ENCODE results near the gene KRCC1.
"Not testable (repeated sequence)": the region's sequence is repeated elsewhere in the genome, so short reads cannot be mapped to it uniquely, and the experiment has no call there.

KRCC1 gene

DNA sequence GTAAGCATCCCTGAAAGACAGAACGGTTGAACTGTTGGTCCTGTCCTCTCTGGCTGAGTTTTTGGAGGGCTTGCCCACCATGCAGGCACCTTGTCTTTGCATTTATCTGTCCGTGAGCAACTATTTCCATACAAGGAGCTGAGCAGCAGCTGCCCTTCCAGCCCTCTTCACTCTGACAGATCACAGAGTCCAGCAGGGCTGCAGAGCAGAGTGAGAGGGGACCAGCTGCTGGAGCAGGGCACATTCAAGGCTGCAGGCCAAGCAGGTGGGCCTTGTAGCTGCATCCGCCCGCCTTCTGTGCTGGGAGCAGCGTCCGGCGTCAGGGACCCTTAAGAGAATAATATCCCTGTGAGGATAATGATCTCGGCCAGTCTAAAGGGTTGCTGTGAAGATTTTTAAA, 21.5 kb upstream of the KRCC1 start:
- no peak for DNase-seq (ENCODE audit: low spot score)

DNA sequence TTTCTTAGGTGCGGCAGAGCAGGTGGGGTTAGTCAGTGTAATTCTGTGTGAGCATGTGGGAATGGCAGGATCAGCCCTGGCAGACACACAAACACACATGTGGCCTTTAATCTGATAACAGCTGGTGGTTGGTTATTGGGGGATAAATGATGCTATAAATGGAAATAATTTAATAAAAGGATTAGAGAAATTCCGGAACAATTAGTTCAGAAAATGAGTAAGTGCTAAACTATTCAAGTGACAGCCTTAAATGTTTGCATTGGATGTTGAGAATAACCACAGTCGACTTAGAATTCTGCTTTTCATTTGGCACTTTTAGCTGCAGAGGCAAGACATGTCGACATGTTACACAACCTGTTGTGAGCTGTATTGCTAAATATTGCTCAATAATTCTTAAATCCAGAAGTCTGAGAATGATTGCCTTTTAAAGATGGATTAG, 19.3 kb upstream of the KRCC1 start:
- peak; percentile 56 for DNase-seq (ENCODE audit: low spot score)

DNA sequence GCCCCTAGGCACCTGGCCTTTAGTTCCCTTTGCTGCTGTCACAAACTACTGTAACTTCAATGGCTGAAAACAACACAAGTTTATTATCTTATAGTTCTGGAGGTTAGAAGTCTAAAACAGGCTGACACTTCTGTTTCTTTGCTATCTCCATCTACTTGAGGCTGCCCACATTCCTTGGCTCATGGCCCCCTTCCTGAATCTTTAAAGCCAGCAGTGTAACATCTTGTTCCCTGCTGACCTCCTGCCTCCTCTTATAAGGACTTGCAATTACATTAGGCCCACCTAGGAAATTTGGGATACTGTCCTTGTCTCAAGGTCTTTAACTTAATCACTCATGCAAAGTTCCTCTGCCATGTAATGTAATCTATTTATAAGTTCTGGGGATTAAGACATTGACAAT, 18.6 kb upstream of the KRCC1 start:
- DNase-seq (ENCODE audit: low spot score): no peak

DNA sequence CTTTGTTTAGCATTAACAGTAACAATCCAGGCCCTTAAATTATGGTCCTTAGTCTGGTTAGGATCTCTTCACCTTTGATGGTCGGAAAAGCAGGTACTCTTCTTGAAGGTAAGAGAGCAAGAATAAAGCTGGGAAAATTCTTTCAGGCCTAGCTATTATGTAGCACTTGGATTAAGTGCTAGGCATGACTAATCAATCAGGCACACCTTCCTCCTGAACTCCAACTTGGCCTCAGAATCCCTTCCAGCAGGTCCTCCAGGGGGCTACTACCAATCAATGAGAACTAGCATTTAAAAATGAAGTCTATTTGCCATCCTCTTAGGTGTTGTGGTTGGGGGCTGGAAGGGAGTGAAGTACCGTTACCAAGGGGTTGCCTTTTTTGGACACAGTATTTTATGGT, 15.8 kb upstream of the KRCC1 start:
- no peak for DNase-seq (ENCODE audit: low spot score)

DNA sequence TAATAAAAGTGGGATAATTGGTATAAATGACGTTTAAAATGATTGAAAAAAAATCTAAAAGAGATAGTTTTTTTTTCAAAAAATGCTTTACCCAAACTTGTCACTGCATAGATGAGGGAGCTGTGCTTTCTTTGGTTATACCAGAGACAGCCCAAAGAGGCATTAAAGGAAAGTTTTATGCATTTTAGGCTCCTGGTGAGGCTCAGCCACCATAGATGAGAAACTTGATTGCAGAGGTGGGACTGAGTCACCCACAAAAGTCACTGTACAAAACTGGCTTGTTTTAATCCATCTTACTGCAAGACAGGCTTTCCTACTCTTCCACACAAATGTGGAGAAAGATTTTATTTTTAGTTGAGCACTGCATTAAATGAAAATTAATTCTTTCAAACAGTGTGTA, 14.5 kb upstream of the KRCC1 start:
- DNase-seq (ENCODE audit: low spot score): no peak

DNA sequence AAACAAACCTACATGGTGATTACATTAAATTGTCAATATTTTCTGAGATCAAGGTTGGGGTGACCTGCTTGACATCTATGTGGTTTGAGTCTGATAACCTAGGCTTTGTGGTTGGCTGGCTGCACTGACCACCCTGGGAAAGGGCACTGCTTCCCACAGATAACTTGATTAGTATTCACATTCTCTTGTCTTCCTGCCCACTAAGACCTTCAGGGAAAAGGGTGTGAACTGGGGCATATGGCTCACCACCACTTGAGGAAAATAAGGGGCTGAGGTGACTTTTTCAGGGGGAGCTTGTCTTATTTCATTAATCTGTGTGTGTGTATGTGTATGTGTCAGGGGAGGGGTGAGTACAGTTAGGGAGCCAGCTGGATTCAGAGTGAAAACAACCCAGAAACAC, 13.5 kb upstream of the KRCC1 start:
- no peak for DNase-seq (ENCODE audit: low spot score)

DNA sequence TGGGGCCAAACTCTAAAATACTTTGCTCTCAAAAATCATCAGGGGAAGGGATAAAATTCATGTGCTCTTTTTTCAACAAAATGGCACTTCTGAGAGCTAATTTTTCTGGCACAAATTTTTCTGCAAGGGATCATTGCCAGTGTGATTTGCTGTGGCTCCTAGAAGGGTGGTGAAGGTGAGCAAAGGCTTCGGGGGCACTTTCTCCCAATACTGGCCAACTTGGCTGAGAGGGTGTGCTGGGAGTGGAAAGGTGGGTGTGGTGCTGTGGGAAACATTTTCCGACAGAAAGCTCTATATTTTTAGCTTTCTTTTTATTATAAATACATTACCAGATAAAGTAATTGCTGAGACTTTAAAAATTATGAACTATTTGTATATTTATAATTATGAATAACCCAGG, 12.5 kb upstream of the KRCC1 start:
- DNase-seq (ENCODE audit: low spot score): no peak

DNA sequence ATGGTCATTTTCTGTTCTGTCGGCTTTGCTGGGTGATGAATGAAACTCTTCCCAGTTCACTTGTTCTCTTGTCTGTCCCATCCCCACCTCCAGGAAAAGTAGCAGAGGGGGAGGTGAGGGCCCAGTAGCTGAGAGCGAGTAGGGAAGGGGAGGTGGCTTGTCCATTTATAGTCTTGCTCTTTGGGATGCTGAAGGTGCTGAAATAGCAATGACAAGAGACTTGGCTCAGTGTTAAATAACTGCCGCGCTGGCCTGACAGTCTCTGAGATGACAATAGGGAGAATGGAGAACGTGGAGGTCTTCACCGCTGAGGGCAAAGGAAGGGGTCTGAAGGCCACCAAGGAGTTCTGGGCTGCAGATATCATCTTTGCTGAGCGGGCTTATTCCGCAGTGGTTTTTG, 12.0 kb upstream of the KRCC1 start, which contains the start of gene SMYD1:
SMYD1 (plus strand) TSS at position 228 of the 400 bp plus-strand sequence; CDS start at position 268, 40 bp downstream.
- DNase-seq (ENCODE audit: low spot score): no peak

DNA sequence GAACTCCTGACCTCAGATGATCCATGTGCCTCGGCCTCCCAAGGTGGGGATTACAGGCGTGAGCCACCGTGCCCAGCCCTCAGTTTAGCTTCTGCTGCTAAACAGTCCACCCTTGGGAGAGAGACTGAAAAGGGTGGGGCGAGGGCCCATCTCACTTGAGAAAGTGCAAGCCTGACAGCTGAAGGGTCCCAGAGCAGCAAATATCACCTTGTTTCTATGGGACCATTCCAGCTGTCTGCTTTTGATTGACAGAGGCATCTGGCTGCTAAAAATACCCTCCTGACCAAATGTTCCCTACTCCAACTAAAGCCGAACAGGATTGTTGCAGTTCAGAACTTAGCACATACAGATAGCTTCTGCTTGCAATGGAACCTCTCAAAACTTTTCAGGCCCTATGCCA, 11.6 kb upstream of the KRCC1 start:
- DNase-seq (ENCODE audit: low spot score): no peak

DNA sequence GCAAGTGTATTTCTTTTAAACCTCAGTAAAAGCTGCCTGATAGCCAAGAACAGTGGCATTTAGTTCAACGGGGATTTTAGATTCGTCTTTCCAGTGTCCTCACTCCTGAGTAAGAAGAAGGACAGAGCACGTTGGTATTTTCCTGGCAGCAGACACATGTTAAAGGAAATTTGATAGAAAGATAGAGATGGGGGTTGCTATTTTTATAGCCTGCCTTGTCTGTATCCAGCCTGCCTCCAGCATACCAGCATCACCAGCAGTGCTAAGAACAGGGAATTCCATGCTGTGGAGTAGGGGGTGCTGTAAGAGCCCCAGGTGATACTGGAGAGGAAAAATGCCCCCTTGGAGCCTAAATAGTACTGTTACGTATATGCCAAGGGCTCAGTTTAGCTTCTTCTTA, 11.0 kb upstream of the KRCC1 start:
- no peak for DNase-seq (ENCODE audit: low spot score)

DNA sequence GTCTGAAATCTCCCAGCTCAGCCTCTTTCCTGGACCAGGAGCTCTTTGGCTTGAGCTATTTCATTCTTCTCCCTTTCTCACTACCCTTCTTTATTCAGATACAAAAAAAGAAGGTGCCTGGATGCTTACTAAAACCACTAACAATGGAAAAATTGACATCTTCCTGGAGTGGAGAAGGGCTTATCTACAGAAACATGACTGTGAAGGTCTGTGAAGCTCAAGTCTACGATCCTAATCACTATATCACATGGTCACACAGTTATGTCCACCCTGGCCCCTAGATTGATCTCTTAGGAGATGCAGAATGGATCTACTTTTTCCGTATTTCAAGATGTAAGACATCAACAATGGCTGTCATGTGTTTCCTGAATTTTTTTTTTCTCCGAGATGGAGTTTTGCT, 5.7 kb upstream of the KRCC1 start:
- DNase-seq (ENCODE audit: low spot score): no peak

DNA sequence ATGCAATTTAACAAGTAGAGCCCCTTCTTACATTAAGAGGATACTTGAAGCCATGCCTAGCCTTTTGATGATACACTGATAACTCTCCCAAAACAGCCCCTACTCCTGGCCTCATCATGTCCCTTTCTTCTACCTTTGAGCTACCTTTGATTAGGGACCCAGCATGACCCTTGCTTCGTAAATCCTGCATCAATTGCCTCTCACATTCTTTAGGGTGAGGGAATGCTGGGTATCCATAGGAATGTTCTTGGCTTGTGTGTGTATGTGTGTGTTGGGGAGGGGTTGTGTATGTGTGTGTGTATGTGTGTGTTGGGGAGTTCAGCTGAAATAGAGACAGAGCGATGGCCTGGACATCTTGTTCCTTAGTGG, 5.3 kb upstream of the KRCC1 start:
- no peak for DNase-seq (ENCODE audit: low spot score)

DNA sequence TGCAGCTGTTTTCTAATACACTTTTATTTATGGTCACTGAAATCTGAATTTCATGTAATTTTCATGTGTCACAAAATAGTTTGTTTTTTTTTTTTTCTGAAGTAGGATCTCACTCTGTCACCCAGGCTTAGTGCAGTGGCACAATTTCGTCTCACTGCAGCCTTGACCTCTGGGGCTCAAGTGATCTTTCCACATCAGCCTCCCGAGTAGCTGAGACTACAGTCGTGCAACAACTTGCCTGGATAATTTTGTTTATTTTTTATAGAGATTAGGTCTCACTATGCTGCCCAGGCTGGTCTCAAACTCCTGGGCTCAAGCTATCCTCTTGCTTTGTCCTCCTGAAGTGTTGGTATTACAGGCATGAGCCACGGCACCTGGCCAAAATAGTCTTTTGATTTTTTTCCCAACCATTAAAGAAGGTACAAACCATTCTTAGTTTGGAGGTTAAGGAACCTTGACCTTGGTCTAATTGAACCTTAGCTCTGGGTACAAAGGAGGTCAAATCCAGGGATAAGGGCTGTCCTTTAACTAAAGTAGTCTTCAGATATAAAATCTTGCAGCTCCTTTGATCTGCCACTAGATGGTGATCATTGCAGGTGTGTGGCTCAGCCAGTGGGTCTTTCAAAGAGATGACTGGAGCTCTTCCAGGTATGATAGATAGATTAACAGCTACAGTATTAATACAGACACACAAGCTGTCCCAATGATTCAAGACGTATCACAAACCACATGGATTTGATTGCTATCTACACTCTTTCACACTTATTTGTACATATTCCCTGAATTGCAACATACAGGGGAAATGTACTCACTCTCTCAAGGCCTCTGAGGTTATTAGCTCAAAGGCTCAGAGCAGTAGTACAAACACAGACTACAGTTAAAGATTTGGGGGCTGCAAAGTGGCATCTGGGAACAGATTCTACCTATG, 4.7 kb upstream of the KRCC1 start:
- peak; percentile 53 for DNase-seq (ENCODE audit: low spot score)

DNA sequence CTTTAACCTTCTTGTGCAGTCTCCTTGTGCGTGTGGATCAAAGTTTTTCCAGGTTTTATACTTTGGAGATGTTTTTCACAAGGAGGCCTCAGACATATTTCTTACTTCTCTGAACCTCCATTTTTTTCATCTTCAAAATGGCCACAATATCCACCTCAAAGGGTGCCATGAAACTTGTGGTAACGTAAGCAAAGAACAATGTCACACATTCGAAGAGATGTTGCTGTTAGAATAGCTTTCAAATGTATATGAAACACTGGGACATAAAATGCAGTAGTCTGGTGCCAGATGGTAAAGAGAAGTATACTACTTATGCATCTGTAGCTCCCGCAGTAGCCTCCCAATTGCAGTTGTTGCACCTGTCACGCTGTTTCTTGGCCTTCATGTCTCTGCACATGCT, 2.6 kb upstream of the KRCC1 start:
- DNase-seq (ENCODE audit: low spot score): no peak

DNA sequence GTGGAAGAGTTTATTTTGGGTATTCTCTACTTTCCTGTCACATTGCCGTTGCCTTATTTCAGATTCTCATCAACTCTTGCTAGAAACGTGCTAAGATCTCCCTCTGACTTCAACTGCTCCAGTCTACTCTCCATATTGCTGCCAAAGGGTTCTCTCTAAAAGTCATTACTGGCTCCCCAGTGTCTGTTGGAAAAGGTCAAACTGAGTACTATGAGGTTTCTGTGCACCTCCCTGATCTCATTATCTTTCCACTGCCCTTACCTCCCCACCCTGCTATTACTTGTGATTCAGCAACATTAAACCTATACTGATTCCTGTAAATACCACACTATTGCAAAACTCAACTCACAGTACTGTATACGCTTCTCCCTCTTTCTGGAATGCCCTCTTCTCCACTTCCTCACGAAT, 1.9 kb upstream of the KRCC1 start:
- DNase-seq (ENCODE audit: low spot score): no peak

DNA sequence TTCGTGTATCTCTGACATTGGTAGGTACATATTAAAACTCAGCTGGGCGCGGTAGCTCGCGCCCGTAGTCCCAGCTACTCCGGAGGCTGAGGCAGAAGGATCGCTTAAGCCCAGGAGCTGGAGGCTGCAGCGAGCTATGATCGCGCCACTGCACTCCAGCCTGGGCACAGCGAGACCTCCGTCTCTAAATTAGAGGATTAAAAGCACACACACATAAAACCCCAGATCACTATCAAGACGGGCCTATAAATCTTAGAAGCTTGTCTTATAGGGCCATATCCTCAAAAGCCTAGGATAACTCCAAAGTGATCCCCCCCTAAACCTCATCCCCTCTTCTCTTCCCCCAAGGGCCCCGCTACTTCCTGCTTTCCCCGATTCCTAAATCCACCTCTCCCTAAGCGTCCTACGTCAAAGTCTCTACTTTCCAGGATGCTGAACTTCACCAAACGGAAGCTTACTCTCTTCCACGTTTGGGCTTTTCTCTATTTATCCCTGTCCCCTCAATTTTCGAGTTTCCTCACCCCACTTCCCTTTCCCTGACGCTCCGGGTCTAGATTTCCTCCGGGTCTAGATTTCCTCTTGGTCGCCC, 707 bp downstream of the KRCC1 start:
- peak; percentile 34 for DNase-seq (ENCODE audit: low spot score)

DNA sequence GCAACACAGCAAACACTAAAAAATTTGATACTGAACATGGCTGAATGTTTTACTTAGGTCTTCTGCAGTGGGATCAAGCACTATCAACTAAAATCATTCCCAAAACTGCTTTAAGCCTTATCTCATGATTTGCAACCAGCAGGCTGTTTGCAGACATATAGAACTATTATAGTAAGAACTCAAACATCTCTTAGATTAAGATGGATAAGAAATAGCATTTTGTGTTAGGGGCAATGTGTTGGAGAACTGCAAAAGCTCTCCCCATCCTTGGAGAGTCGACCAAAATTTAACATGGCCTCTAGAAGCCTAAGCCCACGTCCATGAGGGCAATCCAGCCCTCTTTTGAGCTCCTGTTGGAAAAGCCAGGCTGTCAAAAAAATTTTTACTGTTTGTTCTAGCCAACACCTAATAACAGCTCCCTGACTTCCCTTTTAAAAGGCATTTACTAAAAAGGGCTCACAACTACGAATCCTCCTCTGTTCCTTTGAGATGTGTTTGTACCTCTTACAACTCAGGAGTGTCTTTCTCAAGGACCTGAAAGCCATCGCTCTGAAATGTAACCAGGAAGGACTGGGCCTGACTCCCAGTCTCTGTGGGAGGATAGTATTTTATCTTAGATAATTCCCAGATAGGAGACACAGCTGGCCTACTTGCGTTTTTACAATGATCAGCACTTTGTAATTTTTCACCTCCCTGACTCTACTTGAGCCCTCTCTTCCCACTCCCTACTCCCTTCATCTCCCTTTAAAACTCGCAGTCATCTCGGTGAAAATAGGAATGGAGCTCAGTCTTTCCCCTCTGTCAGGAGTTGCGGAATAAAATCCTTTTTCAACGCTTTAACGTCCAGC, 1.4 kb downstream of the KRCC1 start:
- no peak for DNase-seq (ENCODE audit: low spot score)

DNA sequence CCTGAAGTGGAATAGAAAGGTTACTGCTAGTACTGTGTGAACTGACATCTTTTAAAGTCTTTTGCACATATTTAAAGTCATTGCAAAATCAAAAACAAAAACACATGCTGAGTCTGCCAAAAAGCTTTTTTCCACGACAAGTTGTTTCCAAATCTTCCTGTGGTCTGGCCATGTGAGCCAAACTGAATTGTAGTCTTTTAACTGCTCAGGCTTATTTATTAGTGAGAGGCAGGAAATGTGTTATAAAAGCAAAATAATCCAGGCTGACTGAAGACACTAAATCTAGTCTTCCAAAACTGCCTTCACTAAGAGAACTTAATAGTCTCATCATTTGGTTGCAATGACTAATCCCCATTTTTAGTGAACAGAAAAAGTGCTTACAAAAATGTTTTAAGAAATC, 2.3 kb downstream of the KRCC1 start:
- no peak for DNase-seq (ENCODE audit: low spot score)

DNA sequence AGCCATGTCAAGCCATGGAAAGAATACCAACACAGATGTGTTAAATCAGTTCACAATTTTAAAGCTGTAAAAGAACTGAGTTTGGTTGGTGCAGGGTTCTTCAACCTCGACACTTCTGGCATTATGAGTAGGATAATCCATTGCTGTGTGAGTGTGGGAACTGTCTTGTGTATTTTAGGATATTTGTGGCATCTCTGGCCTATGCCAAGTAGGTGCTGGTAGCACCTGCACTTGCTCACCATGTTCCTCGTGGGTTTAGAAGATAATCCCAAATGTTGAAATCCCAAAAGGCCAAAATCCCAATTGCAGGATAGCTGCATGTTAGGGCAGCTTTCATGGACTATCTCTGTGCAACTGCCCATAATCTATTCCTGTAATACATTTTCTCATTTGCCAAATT, 3.8 kb downstream of the KRCC1 start:
- no peak for DNase-seq (ENCODE audit: low spot score)

DNA sequence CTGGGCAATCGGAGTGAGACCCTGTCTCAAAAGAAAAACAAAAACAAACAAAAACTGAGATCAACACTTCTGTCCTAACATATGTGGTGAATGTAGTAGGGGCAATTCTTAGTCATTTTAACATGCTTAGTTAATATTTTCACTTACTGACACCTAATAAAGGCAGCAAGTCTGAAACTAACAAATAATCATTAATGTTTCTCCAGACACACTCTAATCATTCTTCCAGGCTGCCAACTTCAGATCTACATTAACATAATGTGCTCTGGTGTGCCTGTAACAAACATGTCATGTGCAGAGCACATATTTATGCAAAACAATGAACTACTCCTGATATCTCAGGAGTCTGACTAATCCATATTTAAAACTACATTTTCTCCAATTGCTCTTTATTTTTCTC, 6.0 kb downstream of the KRCC1 start:
- DNase-seq (ENCODE audit: low spot score): no peak

DNA sequence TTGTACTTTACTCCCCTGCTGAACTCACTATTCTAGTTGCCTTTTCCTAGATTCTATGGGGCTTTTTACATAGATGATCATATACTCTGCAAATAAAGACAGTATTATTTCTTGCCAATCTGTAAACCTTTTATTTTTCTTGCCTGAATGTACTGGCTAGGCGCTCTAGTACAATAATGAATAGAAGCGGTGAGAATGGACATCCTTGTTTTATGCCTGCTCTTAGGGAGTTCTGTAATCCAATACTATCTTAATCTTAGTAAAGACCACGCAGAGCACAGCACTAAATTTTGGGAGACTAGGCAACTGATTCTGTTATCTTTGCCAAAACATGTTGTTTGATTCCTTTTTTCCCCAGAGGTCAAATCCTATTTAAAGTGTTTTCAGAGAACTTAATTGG, 7.0 kb downstream of the KRCC1 start:
- no peak for DNase-seq (ENCODE audit: low spot score)

DNA sequence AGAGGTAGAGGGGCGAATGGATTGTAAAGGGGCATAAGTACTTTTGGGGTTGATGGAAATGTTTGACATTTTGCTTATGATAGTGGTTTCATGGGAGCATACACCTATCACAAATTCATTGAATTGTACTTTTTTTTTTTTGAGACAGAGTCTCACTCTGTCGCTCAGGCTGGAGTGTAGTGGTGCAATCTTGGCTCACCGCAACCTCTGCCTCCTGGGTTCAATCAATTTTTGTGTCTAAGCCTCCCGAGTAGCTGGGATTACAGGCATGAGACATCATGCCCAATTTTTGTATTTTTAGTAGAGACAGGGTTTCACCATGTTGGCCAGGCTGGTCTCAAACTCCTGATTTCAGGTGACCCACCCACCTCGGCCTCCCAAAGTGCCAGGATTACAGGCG, 10.0 kb downstream of the KRCC1 start:
- not testable (repeated sequence) for DNase-seq (ENCODE audit: low spot score)

DNA sequence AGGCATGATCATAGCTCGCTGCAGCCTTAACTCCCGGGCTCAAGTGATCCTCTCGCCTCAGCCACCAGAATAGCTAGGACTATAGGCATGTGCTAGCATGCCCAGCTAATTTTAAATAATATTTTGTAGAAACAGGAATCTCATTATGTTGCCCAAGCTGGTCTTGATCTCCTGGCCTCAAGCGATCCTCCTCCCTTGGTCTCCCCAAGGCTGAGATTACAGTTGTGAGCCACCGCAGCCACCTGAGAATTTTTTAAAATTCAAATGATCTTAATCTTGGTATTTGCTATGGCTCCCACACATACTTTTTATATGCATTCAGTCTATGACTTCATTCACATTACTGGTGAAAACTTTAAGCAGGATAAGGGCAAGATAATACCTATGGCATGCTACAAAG, 13.1 kb downstream of the KRCC1 start:
- DNase-seq (ENCODE audit: low spot score): no peak
